DOHH2 (cell line): Measurements from ENCODE around the gene AKIRIN2.

Source experiments
- H3F3A ChIP-seq: fragments of 200-600 bp; sonication (generic), shearing (Covaris generic); 2 replicates; pipeline ENCODE4 v1.6.0; 2016; ENCODE audit warnings: antibody characterized with exemption, mild to moderate bottlenecking; ENCODE audit not compliant: control insufficient read depth, insufficient read depth
- H3K27ac ChIP-seq: fragments of 200-600 bp; sonication (generic); 2 replicates; pipeline ENCODE4 v1.5.1; 2014; ENCODE audit warnings: low read depth, mild to moderate bottlenecking, low read length, moderate library complexity
- H3K27me3 ChIP-seq: fragments of 200-600 bp; sonication (generic); 2 replicates; pipeline ENCODE4 v1.6.1; 2014; ENCODE audit warnings: mild to moderate bottlenecking, low read length, mixed read lengths; ENCODE audit not compliant: control insufficient read depth
- H3K36me3 ChIP-seq: fragments of 200-600 bp; sonication (generic); 2 replicates; pipeline ENCODE4 v1.6.1; 2014; ENCODE audit warnings: mild to moderate bottlenecking, low read length, moderate library complexity, mixed read lengths; ENCODE audit not compliant: control insufficient read depth
- H3K4me1 ChIP-seq: fragments of 200-600 bp; sonication (generic); 2 replicates; pipeline ENCODE4 v1.6.1; 2014; ENCODE audit warnings: mild to moderate bottlenecking, low read length, mixed read lengths; ENCODE audit not compliant: control insufficient read depth
- H3K4me2 ChIP-seq: fragments of 200-600 bp; sonication (generic); 2 replicates; pipeline ENCODE4 v1.6.0; 2014; ENCODE audit warnings: mild to moderate bottlenecking, low read length, moderate library complexity
- H3K4me3 ChIP-seq: fragments of 200-600 bp; sonication (generic); 2 replicates; pipeline ENCODE4 v1.5.1; 2014; ENCODE audit warnings: mild to moderate bottlenecking, low read length, mixed read lengths
- H3K79me2 ChIP-seq: fragments of 200-600 bp; sonication (generic); 2 replicates; pipeline ENCODE4 v1.6.1; 2014; ENCODE audit warnings: mild to moderate bottlenecking, low read length, mixed read lengths; ENCODE audit not compliant: control insufficient read depth
- H3K9me2 ChIP-seq: fragments of 200-600 bp; sonication (generic); replicated peaks from 2 replicates; pipeline ENCODE4 v1.6.1; 2014; ENCODE audit warnings: mild to moderate bottlenecking, low read length, mixed read lengths; ENCODE audit not compliant: control insufficient read depth
- H3K9me3 ChIP-seq: fragments of 200-600 bp; sonication (generic); 2 replicates; pipeline ENCODE4 v1.6.1; 2014; ENCODE audit warnings: antibody characterized with exemption, low read length, mixed read lengths; ENCODE audit not compliant: control insufficient read depth, insufficient read depth
- H4K20me1 ChIP-seq: fragments of 200-600 bp; sonication (generic); 2 replicates; pipeline ENCODE4 v1.6.0; 2014; ENCODE audit warnings: low read depth, mild to moderate bottlenecking, antibody characterized with exemption, low read length, moderate library complexity; ENCODE audit not compliant: control insufficient read depth, insufficient read depth
- EZH2phosphoT487 ChIP-seq: fragments of 200-600 bp; sonication (generic); IDR thresholded peaks from 2 replicates; pipeline ENCODE4 v1.6.1; 2017; ENCODE audit warnings: borderline replicate concordance, mild to moderate bottlenecking, antibody characterized with exemption, low read length, moderate library complexity, mixed read lengths
- TF ChIP-seq, protein P1 (sequence below): fragments of 200-600 bp; sonication (generic); IDR thresholded peaks from one replicate; pipeline ENCODE4 v1.5.1; 2014; ENCODE audit warnings: antibody characterized with exemption, mild to moderate bottlenecking, low read depth, low read length; ENCODE audit not compliant: poor library complexity, severe bottlenecking

Gene AKIRIN2

DNA sequence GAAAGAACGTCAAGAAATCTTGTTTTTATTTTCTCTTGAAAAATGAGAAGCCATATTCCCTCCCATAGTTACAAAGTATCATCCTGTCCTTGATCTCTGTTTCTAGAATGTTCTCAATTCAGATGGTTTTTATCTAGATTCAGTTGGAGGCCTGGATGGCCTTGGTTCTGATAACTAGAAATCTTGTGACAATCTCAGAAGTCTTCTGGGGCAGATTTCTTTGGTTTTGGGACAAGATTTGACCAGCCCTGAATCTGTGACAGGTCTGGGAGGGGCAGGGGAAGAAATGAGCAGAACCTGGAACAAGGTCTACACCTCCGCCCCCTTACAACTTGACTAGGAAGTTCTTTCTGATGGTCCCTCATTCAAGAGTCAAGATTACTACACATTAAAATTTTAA, 41.4 kb upstream of the AKIRIN2 start:
- H3K27me3 ChIP-seq = no peaks in the 10 kb centered on the region
- TF ChIP-seq, protein P1, sequence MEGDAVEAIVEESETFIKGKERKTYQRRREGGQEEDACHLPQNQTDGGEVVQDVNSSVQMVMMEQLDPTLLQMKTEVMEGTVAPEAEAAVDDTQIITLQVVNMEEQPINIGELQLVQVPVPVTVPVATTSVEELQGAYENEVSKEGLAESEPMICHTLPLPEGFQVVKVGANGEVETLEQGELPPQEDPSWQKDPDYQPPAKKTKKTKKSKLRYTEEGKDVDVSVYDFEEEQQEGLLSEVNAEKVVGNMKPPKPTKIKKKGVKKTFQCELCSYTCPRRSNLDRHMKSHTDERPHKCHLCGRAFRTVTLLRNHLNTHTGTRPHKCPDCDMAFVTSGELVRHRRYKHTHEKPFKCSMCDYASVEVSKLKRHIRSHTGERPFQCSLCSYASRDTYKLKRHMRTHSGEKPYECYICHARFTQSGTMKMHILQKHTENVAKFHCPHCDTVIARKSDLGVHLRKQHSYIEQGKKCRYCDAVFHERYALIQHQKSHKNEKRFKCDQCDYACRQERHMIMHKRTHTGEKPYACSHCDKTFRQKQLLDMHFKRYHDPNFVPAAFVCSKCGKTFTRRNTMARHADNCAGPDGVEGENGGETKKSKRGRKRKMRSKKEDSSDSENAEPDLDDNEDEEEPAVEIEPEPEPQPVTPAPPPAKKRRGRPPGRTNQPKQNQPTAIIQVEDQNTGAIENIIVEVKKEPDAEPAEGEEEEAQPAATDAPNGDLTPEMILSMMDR = no peak
- TF ChIP-seq EZH2phosphoT487 = no peak

DNA sequence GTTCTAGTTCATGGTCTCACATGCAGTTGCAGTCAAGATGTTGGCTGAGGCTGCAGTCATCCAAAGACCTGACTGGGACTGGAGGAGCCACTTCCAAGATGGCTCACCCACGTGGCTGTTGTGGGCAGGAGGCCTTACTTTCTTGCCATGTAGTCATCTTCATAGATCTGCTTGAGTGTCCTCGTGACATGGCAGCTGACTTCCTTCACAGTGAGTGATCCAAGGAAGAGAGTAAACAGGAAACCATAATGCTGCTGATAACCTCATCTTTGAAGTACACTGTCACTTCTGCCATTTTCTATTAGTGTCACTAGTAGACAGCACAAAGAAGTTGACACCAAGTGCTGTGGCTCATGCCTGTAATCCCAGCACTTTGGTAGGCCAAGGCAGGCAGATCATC, 40.1 kb upstream of the AKIRIN2 start:
- peaks cover 11% of the 10 kb centered on the region for H3F3A ChIP-seq
- peak overlapping the region; percentile 46 for H3K4me2 ChIP-seq
- no peaks in the 10 kb centered on the region for H3K27me3 ChIP-seq
- peaks cover 45% of the 10 kb centered on the region for H3K4me1 ChIP-seq
- peak overlapping the region; percentile 13 for H3K4me3 ChIP-seq
- H3K36me3 ChIP-seq = no peaks in the 10 kb centered on the region
- no peaks in the 10 kb centered on the region for H4K20me1 ChIP-seq
- TF ChIP-seq, protein P1 = no peak
- TF ChIP-seq EZH2phosphoT487 = no peak
- H3K9me2 ChIP-seq = no peaks in the 10 kb centered on the region
- H3K79me2 ChIP-seq = no peaks in the 10 kb centered on the region
- no peaks in the 10 kb centered on the region for H3K9me3 ChIP-seq
- peak overlapping the region; percentile 29 for H3K27ac ChIP-seq

More for the DNA sequence above, 41.4 kb upstream of the AKIRIN2 start:
- no peaks in the 10 kb centered on the region for H3K9me2 ChIP-seq
- no peak overlapping the region for H3K4me2 ChIP-seq
- peaks cover 38% of the 10 kb centered on the region for H3K4me1 ChIP-seq
- no peak overlapping the region for H3K27ac ChIP-seq
- no peak overlapping the region for H3K4me3 ChIP-seq
- no peaks in the 10 kb centered on the region for H3K36me3 ChIP-seq
- no peaks in the 10 kb centered on the region for H3K79me2 ChIP-seq
- H3K9me3 ChIP-seq = no peaks in the 10 kb centered on the region
- H4K20me1 ChIP-seq = no peaks in the 10 kb centered on the region
- peaks cover 11% of the 10 kb centered on the region; the same call in 1 of the 2 replicates for H3F3A ChIP-seq

DNA sequence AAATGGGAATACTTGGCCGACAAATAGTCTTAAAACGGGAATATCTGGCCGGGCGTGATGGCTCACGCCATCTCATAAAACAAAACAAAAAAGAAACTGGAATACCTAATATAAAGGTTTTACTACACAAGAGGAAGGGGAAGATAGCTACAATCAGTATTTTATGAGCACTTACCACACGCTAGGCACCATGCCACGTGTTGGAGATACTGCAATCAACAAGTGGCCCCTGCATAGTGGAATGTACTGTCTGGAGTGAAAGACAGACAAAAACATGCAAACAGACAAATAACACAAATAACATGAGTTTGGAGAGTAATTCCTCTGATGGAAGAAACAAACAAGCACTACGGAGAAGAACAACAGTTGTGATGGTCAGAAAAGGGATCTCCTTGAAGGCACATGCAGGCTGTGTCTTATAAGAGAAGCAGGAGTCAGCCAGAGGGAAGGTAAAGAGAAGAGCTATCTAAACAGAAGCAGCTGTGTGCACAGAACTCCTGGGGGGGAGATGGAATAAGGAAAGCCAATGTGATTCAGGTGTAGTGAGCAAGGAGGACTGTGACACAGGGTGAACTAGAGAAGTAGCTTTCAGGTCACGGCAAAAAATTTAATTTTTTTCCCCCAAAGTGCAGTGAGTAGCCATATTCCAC, 39.1 kb upstream of the AKIRIN2 start:
- Histone ChIP-seq H3K27ac (no peak overlapping the region), H4K20me1 (no peaks in the 10 kb centered on the region), H3K27me3 (no peaks in the 10 kb centered on the region), H3K4me2 (no peak overlapping the region), H3K9me3 (no peaks in the 10 kb centered on the region), H3K4me3 (no peak overlapping the region), H3K36me3 (no peaks in the 10 kb centered on the region), H3K9me2 (no peaks in the 10 kb centered on the region), H3K79me2 (no peaks in the 10 kb centered on the region), H3F3A (peaks cover 13% of the 10 kb centered on the region), H3K4me1 (peaks cover 48% of the 10 kb centered on the region)
- TF ChIP-seq, protein P1 = no peak
- TF ChIP-seq EZH2phosphoT487 = no peak
